Coronary artery (tissue), 2 donors: ENCODE results near the gene ARRDC4.
A peak's percentile ranks its signal among the peaks of the same experiment; 100 is the strongest.

Experiments
- DNase-seq: peaks from one replicate; pipeline ENCODE4 v3.0.0-alpha.2; 2017; ENCODE audit warnings: low spot score
- H3K27ac ChIP-seq, 2 donors: fragments of 200-600 bp; sonication (generic); one replicate each; pipeline ENCODE4 v1.5.1; 2016 to 2019
- H3K4me3 ChIP-seq: fragments of 200-600 bp; sonication (generic); 2 replicates; pipeline ENCODE4 v1.5.1; 2016; ENCODE audit warnings: mild to moderate bottlenecking, moderate library complexity
- TF ChIP-seq, protein P1 (sequence below): fragments of 200-600 bp; sonication (generic); IDR thresholded peaks from one replicate; pipeline ENCODE4 v1.5.1; 2019; ENCODE audit warnings: antibody characterized with exemption

The ARRDC4 gene, protein sequence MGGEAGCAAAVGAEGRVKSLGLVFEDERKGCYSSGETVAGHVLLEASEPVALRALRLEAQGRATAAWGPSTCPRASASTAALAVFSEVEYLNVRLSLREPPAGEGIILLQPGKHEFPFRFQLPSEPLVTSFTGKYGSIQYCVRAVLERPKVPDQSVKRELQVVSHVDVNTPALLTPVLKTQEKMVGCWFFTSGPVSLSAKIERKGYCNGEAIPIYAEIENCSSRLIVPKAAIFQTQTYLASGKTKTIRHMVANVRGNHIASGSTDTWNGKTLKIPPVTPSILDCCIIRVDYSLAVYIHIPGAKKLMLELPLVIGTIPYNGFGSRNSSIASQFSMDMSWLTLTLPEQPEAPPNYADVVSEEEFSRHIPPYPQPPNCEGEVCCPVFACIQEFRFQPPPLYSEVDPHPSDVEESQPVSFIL

DNA sequence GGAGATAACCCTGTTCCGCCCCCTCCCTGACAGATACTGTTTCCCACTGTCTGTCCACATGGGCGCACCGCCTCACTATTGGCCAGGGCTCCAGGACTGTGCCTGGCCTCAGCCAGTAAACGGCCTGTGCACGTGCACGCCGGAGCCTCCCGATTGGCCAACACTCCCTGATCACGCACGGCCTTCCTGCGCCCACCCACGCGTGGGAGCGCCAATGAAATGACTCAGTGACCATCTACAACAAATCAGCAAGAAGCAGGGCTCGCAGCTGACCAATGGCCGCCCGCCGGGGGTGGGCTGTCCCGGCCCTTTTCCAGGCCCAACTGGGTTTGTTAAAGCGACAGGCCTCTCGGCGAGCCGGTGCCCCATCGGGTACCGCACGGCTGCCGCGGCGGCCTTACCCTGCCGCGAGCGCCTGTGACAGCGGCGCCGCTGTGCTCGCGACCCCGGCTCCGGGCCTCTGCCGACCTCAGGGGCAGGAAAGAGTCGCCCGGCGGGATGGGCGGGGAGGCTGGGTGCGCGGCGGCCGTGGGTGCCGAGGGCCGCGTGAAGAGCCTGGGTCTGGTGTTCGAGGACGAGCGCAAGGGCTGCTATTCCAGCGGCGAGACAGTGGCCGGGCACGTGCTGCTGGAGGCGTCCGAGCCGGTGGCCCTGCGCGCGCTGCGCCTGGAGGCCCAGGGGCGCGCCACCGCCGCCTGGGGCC lies at the start of gene ARRDC4:
Gene ARRDC4, plus strand, starts transcription at position 340 of the 703 bp plus-strand sequence. Its CDS starts 159 bp downstream, at position 499.
- TF ChIP-seq, protein P1, sequence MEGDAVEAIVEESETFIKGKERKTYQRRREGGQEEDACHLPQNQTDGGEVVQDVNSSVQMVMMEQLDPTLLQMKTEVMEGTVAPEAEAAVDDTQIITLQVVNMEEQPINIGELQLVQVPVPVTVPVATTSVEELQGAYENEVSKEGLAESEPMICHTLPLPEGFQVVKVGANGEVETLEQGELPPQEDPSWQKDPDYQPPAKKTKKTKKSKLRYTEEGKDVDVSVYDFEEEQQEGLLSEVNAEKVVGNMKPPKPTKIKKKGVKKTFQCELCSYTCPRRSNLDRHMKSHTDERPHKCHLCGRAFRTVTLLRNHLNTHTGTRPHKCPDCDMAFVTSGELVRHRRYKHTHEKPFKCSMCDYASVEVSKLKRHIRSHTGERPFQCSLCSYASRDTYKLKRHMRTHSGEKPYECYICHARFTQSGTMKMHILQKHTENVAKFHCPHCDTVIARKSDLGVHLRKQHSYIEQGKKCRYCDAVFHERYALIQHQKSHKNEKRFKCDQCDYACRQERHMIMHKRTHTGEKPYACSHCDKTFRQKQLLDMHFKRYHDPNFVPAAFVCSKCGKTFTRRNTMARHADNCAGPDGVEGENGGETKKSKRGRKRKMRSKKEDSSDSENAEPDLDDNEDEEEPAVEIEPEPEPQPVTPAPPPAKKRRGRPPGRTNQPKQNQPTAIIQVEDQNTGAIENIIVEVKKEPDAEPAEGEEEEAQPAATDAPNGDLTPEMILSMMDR: no peak
- peak; percentile 100 for DNase-seq
- peak within 1 kb of the TSS; percentile 94 for H3K4me3 ChIP-seq
- H3K27ac ChIP-seq: peak within 1 kb of the TSS; percentile 73 to 94

DNA sequence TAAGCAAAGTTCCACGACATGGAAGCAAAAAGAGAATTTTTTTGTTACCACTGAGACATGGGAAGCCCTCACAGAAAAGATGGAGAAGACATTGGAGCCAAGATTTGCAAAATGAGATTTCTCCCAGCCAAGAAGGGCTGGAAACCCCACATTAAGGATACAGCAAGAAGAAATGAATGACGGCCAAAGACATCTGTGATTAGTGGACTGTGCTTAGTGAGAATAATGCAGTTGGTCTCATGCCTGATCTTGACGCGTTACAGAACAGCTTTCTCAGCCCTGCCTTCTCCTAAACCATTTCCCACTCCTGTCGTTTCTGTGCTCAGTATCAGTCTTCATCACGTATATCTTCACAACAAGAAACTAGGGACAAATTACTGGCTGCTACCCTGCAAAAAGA lies 45.8 kb upstream of the ARRDC4 start:
- no peak overlapping the region for H3K4me3 ChIP-seq
- TF ChIP-seq, protein P1: no peak
- no peak for DNase-seq
- no peak overlapping the region for H3K27ac ChIP-seq

DNA sequence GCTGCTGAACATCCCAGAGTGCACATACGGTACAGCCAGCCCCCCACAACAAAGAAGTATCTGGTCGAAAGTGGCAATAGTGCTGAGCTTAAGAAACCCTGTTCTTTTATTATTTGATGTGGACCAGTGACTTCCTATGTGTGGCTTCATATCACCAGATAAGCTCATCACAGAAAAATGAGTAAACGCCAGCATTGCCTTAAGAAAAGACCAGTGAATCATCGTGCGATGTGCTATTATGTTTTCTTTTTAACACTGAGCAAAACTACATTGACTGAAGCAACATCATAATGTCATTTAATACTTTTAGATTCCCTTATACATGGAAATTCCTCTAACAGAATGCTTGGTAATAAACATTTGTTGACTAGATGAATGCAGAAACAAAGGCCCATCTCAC lies 45.2 kb upstream of the ARRDC4 start:
- H3K4me3 ChIP-seq: no peak overlapping the region
- DNase-seq: no peak
- TF ChIP-seq, protein P1: no peak
- H3K27ac ChIP-seq: no peak overlapping the region

DNA sequence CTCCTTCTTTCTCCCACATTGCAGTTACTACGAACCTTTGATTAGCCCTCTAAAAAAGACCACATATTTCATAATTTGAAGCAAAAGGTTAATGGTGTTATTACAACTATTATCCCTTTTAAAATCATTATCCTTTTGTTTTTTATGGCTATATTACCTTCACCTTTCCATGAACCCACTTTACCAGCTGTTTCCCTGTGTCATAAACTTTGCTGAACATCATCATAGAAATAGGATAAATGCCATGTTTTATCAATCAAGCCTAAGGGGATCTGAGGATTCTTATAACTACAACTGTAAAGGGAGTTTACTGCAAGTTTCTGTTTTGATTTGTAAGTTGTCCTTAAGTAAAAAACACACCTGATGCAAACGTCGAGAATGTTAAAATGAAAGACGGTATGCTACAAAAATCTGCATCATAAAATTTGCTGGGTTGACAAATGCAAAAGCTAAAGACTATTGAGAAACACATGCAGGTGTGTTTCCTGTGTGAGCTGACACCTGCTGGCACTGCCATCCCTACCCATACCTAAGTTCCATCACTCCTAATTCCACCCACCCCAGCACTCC lies 39.1 kb upstream of the ARRDC4 start:
- H3K27ac ChIP-seq: no peak overlapping the region
- no peak overlapping the region for H3K4me3 ChIP-seq
- TF ChIP-seq, protein P1: no peak
- DNase-seq: no peak

DNA sequence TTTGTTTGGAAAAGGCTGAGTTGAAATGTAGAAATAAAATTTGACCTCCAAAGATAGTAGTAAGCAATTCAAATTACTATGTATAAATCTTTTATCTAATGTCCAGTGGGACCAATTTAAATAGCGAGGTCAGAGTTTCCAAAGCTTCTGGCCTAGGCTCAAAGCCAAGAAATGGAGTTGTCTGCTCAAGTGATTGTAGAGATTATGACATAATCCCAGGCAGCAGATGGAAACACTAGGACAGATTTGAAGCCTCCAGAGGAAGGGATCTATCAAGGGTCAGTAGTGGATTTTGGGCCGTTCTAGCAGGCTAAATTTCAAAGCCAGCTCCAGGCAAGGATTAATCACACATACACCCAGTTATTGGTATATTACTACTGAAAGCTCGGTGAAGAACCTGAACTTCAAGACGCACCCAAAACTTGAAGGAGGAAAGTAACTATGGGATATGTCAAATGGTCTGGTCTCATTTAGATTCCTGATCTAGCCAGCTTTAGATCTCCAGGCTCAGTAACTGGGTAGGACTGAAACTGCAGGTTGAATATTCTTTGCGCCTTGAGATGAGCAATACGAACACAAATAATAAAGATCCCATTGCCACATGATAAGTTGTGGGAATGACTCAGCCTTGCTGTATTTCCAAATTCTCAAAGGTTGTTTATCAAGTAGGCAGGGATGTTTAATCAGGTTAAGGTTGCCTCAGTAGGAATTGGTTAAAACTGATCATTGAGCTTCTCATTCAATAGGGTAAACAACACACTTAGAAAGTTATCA lies 30.9 kb upstream of the ARRDC4 start:
- Histone ChIP-seq H3K27ac (no peak overlapping the region), H3K4me3 (no peak overlapping the region)
- TF ChIP-seq, protein P1: no peak
- DNase-seq: no peak

DNA sequence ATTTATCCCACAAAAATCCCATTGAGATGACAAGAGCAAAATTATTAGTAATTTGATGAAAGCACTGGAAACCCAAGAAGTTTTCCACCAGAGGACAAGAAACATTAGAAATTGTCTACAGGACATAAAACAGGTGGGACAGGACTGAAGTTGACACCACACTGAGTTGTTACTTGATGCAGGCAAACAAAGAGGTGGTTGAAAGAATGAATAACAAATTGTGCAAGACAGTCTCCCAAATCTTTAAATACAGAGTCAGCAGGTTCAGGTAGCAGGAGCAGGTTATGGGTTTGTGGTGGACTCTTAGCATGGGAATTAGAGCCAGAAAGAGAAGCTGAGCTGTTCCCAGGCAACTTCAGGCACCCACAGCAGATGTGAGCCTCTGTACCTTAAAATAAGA lies 30.3 kb upstream of the ARRDC4 start:
- no peak overlapping the region for H3K4me3 ChIP-seq
- no peak for DNase-seq
- TF ChIP-seq, protein P1: no peak
- H3K27ac ChIP-seq: no peak overlapping the region
